ENCODE measurements around the gene SART1. TPM values are rescaled to one million over a fixed set of nuclear protein-coding genes. Genes with fewer than 3 reads are reported as not detected.
"Not testable (repeated sequence)": the region's sequence is repeated elsewhere in the genome, so short reads cannot be mapped to it uniquely, and the experiment has no call there.

The SART1 gene
- total and polyA plus RNA-seq, 3 experiments from 2014 or later = 50.1 to 70.2 (median 69.9) TPM

- no peaks in the 10 kb centered on the region for H3K4me1 Mint-ChIP-seq
- Histone ChIP-seq H3K27me3 (ENCODE audit: insufficient read depth, low read length, poor library complexity, severe bottlenecking) (no peaks in the 10 kb centered on the region), H3K4me3 (ENCODE audit: low read length) (no peak overlapping the region), H3K4me1 (ENCODE audit: insufficient read depth, low read length) (no peaks in the 10 kb centered on the region), H3K27ac (ENCODE audit: low read depth, low read length) (no peak overlapping the region), H3K36me3 (ENCODE audit: insufficient read depth, low read length) (no peaks in the 10 kb centered on the region), H3K9me3 (ENCODE audit: low read length) (no peaks in the 10 kb centered on the region)
- H3K36me3 Mint-ChIP-seq = no peaks in the 10 kb centered on the region
- no peak overlapping the region for H3K4me3 Mint-ChIP-seq
- POLR2A ChIA-PET = no interaction called here
- peaks cover 0 to 2% of the 10 kb centered on the region in 2 donors for H3K27me3 Mint-ChIP-seq
- no peak for DNase-seq
- H3K9me3 Mint-ChIP-seq = no peaks in the 10 kb centered on the region
- H3K27ac Mint-ChIP-seq = no peak overlapping the region
- CTCF ChIA-PET = no interaction called here
Measured at GRCh38 chr11:65946655-65947054, 14.9 kb upstream of the SART1 start.

- no peaks in the 10 kb centered on the region for H3K9me3 Mint-ChIP-seq
- ChIA-PET POLR2A (no interaction called here), CTCF (interaction anchor here (1.1 kb wide), 1 partner anchor 63 kb away, joined by 3 read pairs; no protein-coding TSS in a partner anchor)
- H3K4me1 Mint-ChIP-seq = no peaks in the 10 kb centered on the region
- no peak overlapping the region for H3K27ac Mint-ChIP-seq
- Histone ChIP-seq H3K4me1 (ENCODE audit: insufficient read depth, low read length) (no peaks in the 10 kb centered on the region), H3K27me3 (ENCODE audit: insufficient read depth, low read length, poor library complexity, severe bottlenecking) (no peaks in the 10 kb centered on the region), H3K27ac (ENCODE audit: low read depth, low read length) (no peak overlapping the region), H3K9me3 (ENCODE audit: low read length) (no peaks in the 10 kb centered on the region), H3K4me3 (ENCODE audit: low read length) (no peak overlapping the region), H3K36me3 (ENCODE audit: insufficient read depth, low read length) (no peaks in the 10 kb centered on the region)
- no peak overlapping the region for H3K4me3 Mint-ChIP-seq
- H3K36me3 Mint-ChIP-seq = no peaks in the 10 kb centered on the region
- DNase-seq = no peak
- H3K27me3 Mint-ChIP-seq = peaks cover 0 to 2% of the 10 kb centered on the region in 2 donors
Measured at GRCh38 chr11:65947133-65947532, 14.4 kb upstream of the SART1 start.

GRCh38 chr11:65947603-65948125 lies 13.9 kb upstream of the SART1 start:
- no peaks in the 10 kb centered on the region for H3K4me1 ChIP-seq (ENCODE audit: insufficient read depth, low read length)
- Mint-ChIP-seq H3K4me1 (no peaks in the 10 kb centered on the region), H3K36me3 (no peaks in the 10 kb centered on the region), H3K4me3 (no peak overlapping the region), H3K27me3 (peaks cover 0 to 2% of the 10 kb centered on the region in 2 donors), H3K9me3 (no peaks in the 10 kb centered on the region), H3K27ac (no peak overlapping the region)
- no peaks in the 10 kb centered on the region for H3K36me3 ChIP-seq (ENCODE audit: insufficient read depth, low read length)
- no peaks in the 10 kb centered on the region for H3K9me3 ChIP-seq (ENCODE audit: low read length)
- H3K4me3 ChIP-seq (ENCODE audit: low read length) = no peak overlapping the region
- CTCF ChIA-PET = interaction anchor here (1.1 kb wide), 1 partner anchor 63 kb away, joined by 3 read pairs; no protein-coding TSS in a partner anchor
- no peaks in the 10 kb centered on the region for H3K27me3 ChIP-seq (ENCODE audit: insufficient read depth, low read length, poor library complexity, severe bottlenecking)
- H3K27ac ChIP-seq (ENCODE audit: low read depth, low read length) = no peak overlapping the region
- POLR2A ChIA-PET = no interaction called here
- DNase-seq = no peak

GRCh38 chr11:65950711-65951110 lies 10.8 kb upstream of the SART1 start:
- H3K27ac Mint-ChIP-seq = peak overlapping the region in 1 of 8 donors; percentile 15
- CTCF ChIA-PET = interaction anchor here (0.7 kb wide), 1 partner anchor 126 kb away, joined by 3 read pairs; no protein-coding TSS in a partner anchor
- H3K9me3 Mint-ChIP-seq; H3K36me3 Mint-ChIP-seq; H3K4me3 Mint-ChIP-seq; H3K27me3 Mint-ChIP-seq; POLR2A ChIA-PET; H3K4me3 ChIP-seq (ENCODE audit: low read length); H3K27me3 ChIP-seq (ENCODE audit: insufficient read depth, low read length, poor library complexity, severe bottlenecking); H3K4me1 Mint-ChIP-seq; H3K36me3 ChIP-seq (ENCODE audit: insufficient read depth, low read length); H3K4me1 ChIP-seq (ENCODE audit: insufficient read depth, low read length); DNase-seq; H3K27ac ChIP-seq (ENCODE audit: low read depth, low read length); H3K9me3 ChIP-seq (ENCODE audit: low read length): not testable (repeated sequence)

- not testable (repeated sequence) for H3K4me3 ChIP-seq (ENCODE audit: low read length); H3K36me3 ChIP-seq (ENCODE audit: insufficient read depth, low read length); H3K27ac ChIP-seq (ENCODE audit: low read depth, low read length); H3K9me3 Mint-ChIP-seq; H3K4me3 Mint-ChIP-seq; H3K27me3 ChIP-seq (ENCODE audit: insufficient read depth, low read length, poor library complexity, severe bottlenecking); H3K36me3 Mint-ChIP-seq; H3K27me3 Mint-ChIP-seq; H3K4me1 ChIP-seq (ENCODE audit: insufficient read depth, low read length); H3K9me3 ChIP-seq (ENCODE audit: low read length); DNase-seq; H3K4me1 Mint-ChIP-seq; H3K27ac Mint-ChIP-seq
- ChIA-PET CTCF (interaction anchor here (0.7 to 1.2 kb wide), 2 partner anchors 39 to 63 kb away, joined by 3 to 4 read pairs; partner anchors contain the start of gene FIBP), POLR2A (interaction anchor here (0.7 kb wide), 1 partner anchor 494 kb away, joined by 6 read pairs; no protein-coding TSS in a partner anchor)
Measured at GRCh38 chr11:65951641-65952040, 9.9 kb upstream of the SART1 start.

- POLR2A ChIA-PET = interaction anchor here (0.7 kb wide), 1 partner anchor 495 kb away, joined by 6 read pairs; no protein-coding TSS in a partner anchor
- H3K27ac ChIP-seq (ENCODE audit: low read depth, low read length) = no peak overlapping the region
- CTCF ChIA-PET = interaction anchor here (0.7 to 1.2 kb wide), 2 partner anchors 40 to 64 kb away, joined by 3 to 4 read pairs; partner anchors contain the start of gene FIBP
- H3K4me3 ChIP-seq (ENCODE audit: low read length) = no peak overlapping the region
- H3K27me3 Mint-ChIP-seq = peaks cover 0 to 2% of the 10 kb centered on the region in 2 donors
- no peak for DNase-seq
- no peak overlapping the region for H3K4me3 Mint-ChIP-seq
- H3K9me3 Mint-ChIP-seq = no peaks in the 10 kb centered on the region
- no peaks in the 10 kb centered on the region for H3K36me3 Mint-ChIP-seq
- peaks cover 9% of the 10 kb centered on the region for H3K4me1 ChIP-seq (ENCODE audit: insufficient read depth, low read length)
- peaks cover 5 to 7% (median 6%) of the 10 kb centered on the region in 3 donors for H3K4me1 Mint-ChIP-seq
- H3K27me3 ChIP-seq (ENCODE audit: insufficient read depth, low read length, poor library complexity, severe bottlenecking) = no peaks in the 10 kb centered on the region
- no peaks in the 10 kb centered on the region for H3K9me3 ChIP-seq (ENCODE audit: low read length)
- no peaks in the 10 kb centered on the region for H3K36me3 ChIP-seq (ENCODE audit: insufficient read depth, low read length)
- no peak overlapping the region for H3K27ac Mint-ChIP-seq
Measured at GRCh38 chr11:65952052-65952521, 9.4 kb upstream of the SART1 start.

GRCh38 chr11:65953471-65953870 lies 8.1 kb upstream of the SART1 start:
- no peak for DNase-seq
- H3K27me3 ChIP-seq (ENCODE audit: insufficient read depth, low read length, poor library complexity, severe bottlenecking) = no peaks in the 10 kb centered on the region
- H3K27ac Mint-ChIP-seq = no peak overlapping the region
- H3K36me3 ChIP-seq (ENCODE audit: insufficient read depth, low read length) = no peaks in the 10 kb centered on the region
- no peaks in the 10 kb centered on the region for H3K9me3 ChIP-seq (ENCODE audit: low read length)
- ChIA-PET CTCF (no interaction called here), POLR2A (interaction anchor here (0.6 kb wide), 1 partner anchor 84 kb away, joined by 3 read pairs; no protein-coding TSS in a partner anchor)
- no peak overlapping the region for H3K4me3 ChIP-seq (ENCODE audit: low read length)
- H3K4me1 Mint-ChIP-seq = peaks cover 9 to 14% (median 12%) of the 10 kb centered on the region in 3 donors
- no peak overlapping the region for H3K4me3 Mint-ChIP-seq
- H3K36me3 Mint-ChIP-seq = no peaks in the 10 kb centered on the region
- H3K4me1 ChIP-seq (ENCODE audit: insufficient read depth, low read length) = peaks cover 14% of the 10 kb centered on the region
- H3K27me3 Mint-ChIP-seq = peaks cover 0 to 2% of the 10 kb centered on the region in 2 donors
- H3K27ac ChIP-seq (ENCODE audit: low read depth, low read length) = no peak overlapping the region
- H3K9me3 Mint-ChIP-seq = no peaks in the 10 kb centered on the region

GRCh38 chr11:65954771-65955170 lies 6.8 kb upstream of the SART1 start:
- H3K27me3 ChIP-seq (ENCODE audit: insufficient read depth, low read length, poor library complexity, severe bottlenecking) = no peaks in the 10 kb centered on the region
- CTCF ChIA-PET = interaction anchor here (1.5 kb wide), 1 partner anchor 67 kb away, joined by 3 read pairs; no protein-coding TSS in a partner anchor
- H3K9me3 ChIP-seq (ENCODE audit: low read length) = no peaks in the 10 kb centered on the region
- no peak overlapping the region for H3K27ac Mint-ChIP-seq
- H3K9me3 Mint-ChIP-seq = no peaks in the 10 kb centered on the region
- no peaks in the 10 kb centered on the region for H3K36me3 Mint-ChIP-seq
- peaks cover 9 to 14% (median 12%) of the 10 kb centered on the region in 3 donors for H3K4me1 Mint-ChIP-seq
- H3K27me3 Mint-ChIP-seq = peaks cover 0 to 2% of the 10 kb centered on the region in 2 donors
- H3K36me3 ChIP-seq (ENCODE audit: insufficient read depth, low read length) = no peaks in the 10 kb centered on the region
- DNase-seq = no peak
- no peak overlapping the region for H3K4me3 ChIP-seq (ENCODE audit: low read length)
- H3K27ac ChIP-seq (ENCODE audit: low read depth, low read length) = no peak overlapping the region
- H3K4me1 ChIP-seq (ENCODE audit: insufficient read depth, low read length) = peaks cover 14% of the 10 kb centered on the region
- no peak overlapping the region for H3K4me3 Mint-ChIP-seq
- POLR2A ChIA-PET = no interaction called here

Data from CD8-positive, alpha-beta memory T cell (primary cell).